DMS53 (cell line): ENCODE results near the gene NFIB.

ENCODE experiments used
- DNase-seq: peaks from one replicate; lab custom pipeline; 2025; lab: John Stamatoyannopoulos, UW

Gene NFIB

DNA sequence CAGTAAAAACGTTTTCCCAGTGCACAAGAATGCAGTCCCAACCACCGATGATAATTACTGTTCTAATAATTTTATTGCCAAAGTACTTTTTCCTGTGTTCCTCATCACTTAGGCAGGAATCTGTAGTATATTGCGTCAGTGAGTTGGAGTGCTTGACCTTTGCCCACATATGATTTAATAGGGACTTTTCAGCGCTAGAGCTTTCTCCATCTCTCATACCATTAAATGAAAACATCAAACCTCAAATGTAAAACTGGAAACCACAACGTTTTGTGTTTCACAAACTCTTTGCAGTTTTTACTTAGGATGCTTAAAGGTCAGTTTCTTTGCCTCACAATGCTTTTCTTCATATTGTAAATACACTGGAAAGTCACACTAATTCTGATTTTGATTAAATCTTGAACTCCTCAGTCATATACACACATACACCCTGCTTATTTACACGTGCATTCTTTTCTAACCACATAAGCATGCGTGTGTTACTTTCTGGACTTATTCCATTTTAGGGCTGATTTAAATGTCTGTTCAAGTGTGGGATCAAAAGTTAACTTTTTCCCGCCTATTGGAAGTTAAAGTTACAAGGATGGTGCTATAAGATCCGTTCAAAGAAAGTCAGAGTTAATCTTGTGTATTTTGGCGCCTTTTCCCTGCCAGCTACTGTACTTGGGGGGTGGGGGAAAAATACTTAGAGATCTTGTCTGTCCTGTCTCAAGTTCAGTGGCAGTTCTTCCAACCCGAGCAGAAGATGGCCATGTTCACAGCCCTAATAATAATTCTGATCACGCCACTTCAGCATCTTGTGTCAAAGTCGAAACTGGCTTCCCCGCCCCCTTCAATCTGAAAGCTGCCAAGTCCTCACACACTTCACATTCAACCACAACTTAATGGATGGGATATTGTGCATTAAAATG is 6.6 kb upstream of the NFIB start:
- DNase-seq, result peak; percentile 66

DNA sequence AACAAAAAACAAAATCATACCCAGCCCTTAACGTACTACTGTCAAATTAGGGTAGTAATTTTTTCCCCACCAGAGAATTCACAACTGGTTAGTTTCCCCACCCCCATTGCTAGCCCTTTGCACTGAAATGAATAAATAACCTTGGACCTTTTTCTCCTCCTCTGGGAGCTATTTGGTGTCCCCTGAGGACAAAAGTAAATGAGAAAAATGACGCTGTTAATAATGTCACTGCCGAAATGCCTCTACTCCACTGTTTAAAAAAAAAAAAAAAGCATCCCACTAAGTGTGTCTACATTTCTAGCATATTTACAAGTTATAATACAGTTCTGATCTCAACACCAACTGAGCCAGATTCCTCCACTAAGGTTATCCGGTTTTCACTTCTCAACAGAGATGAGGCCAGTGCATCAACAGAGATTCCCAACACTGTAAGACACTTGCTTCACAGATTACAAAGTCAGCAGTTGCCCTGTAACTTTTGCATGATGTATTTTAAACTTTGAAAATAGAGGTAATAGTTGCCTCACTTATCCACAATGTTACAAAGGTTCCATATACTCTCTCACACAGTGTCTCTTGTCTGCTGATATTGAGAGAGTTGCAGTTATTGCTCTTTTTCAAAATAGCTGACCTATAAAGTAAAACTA is 5.1 kb upstream of the NFIB start:
- no peak for DNase-seq

DNA sequence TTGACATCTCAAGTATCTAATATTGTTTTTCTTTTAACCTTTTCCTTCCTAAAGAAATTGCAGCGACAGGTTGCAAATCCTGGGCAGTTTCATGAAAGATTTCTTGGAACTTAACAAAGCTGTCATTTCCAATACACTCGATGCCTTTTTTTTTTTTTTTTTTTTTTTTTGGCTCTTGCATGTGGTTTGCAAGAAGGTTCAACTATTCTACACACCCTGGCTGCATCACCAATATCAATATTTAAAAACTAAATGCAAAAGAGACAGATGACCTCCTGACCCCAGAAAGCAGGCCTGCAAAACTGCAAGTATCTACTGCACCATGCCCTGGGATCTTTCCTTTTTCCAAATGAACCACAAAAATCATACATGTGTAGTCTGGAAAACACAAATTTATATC is 4.4 kb upstream of the NFIB start:
- DNase-seq, result no peak

DNA sequence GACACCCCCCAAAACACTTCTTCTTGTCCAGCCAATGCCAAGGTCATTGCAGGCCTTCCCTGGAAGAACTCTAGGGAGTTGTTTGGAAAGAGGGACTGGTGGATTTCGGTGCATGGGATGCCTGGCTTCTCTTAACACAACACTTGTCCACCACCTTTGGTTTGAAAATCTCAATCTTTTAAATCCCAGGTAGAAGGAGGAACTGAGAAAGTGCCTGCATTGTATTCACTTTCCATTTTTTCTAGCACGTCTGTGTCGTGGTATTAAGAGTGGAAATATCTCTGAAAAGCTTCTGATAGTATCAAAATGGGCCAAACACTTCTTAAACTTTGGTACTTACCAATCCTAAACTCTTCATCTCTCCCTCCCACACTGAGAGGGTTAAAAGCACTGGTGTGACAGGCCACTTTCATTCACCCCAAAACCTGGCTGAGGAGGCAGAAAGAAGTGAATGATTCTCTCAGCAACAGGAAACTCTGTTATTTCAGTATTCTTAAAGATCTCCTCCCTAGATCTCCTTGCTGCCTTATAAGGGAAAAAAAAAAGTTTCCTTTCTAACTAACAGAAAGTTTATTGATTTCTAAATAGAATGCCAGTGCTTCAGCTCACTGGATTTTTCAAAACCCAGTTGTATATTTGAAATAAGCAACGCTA is 3.9 kb upstream of the NFIB start:
- DNase-seq, result no peak

DNA sequence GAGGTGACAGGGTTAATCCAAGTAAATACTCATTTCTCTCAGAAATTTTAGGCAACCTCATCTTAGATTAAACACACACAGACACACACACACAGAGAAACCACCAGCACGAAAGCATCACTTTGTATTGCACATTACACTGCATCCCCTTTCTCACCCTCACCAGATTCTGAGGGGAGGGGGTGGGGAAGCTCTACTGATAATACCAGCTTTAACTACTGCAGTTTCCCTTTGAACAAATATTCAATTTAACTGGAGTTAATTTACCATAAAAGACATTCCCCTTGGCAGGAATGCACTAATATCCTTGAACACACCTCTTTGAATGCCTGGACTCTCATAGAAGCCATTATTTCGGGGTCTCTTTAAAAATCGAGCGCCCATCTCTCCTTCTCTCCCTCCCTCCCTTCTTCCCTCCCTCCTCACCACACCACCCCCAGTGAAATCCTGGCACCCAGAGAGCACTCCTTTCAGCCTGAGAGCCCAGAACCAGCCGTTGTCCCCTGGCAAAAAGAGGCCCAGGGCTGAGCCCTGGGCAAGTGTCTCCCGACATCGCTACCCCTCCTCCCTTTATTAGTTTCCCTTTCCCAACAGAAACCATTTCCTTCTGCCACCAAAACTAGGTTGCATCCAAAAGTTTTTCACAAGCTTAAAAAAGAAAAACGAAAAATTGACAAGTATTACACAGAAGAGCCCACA is 2.8 kb upstream of the NFIB start:
- DNase-seq, result no peak

DNA sequence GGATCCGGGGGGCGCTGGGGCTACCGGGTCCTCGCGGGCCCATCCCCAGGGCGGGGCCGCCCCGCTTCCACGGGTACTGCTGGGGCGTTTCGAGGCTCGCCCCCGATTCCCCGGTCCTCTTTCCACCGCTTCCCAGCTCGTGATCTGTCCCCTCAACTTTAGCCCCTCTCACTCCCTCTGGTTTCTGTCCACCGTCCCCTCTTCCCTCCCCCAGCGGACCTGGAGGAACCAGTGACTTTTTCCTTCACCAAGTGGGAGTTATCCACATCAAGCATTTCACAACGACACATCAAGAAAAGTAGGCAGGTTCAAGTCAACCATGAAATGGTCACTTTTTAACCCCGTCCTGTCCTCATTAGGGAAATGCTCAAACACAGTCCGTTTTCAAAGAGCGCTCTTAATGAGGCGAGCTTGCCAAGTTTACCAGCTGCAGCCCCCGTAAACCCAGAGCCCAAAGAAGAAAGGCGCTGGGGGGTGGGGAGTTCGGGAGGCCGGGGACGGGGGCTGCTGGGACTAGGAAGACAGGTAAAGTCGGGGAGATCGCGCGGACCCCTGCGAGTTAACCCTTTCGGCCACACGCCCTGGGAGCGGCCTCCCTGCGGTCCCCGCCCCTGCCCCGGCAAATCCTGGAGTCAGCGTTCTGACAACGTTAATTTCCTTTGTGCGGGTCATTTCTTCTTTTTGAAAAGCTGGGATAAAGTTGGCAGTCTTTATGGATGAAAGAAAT is 2.1 kb upstream of the NFIB start:
- peak; percentile 21 for DNase-seq

DNA sequence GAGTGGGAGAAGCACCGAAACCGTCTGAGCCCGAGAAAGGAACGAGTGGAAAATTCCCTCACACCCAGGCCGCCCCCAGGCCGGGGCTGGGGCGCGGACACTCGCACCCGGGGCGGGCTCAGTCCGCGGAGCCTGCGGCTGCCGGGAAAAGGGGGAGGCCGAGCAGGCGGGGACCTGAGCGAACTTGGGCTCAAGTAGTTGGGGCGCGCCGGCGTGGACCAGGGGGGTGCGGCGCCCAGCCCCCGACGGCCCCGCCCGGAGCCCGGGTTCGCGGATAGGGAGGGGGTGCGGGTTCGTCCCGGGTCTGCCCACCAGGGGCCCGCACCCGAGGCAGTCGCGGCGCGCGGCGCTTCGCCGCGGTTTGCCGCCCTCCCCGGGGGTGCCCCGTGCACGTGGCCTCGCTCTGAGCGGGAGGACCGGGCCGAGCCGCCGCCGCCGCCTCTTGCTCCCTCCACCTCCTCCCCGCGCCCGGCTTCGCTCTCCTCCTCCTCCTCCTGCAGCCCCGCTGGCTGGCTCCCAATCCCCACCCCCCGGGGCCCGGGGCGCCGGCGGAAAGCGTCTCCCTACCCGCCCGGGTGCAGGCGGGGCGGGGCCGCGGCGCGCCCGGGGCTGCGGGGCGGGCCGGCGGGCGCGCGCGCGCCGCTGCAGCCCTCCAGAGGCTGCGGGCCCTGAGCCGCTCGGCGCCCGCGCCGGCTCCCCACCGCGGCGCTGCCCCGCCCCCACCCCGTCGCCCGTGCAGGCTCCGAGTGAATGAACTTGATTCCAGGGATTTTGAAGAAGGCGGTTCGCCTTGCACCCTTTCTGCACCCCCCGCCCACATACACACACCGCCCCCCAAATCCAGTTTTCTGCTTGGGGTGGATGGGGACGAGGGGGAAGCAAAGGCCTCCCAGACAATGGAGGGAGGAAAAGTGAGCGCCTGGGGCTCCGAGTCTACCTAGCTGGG is 1.3 kb upstream of the NFIB start:
- DNase-seq, result peak; percentile 84

DNA sequence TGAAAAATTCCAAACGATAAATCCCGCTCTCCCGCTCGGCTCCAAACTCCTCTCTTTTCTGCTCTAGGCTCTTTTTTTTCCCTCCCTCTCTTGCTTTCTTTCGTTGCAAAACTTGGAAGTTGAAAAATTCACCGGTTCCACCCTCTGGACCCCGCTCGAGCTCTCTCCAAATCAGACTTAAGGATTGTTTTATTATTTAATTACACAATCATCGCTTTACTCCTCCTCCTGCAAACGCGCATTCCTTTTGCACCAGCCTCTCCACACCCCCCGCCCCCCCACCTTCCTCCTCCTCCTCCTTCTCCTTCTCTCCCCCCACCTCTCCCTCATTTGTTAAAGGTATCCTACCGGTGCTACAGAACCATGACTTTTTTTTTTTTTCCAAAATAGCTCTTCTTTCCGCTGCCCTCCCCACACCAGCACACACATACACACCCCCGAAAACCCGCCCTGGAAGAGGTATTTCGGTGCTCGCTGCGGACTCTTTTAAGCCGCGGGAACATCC is 535 bp upstream of the NFIB start:
- DNase-seq, result peak; percentile 73

DNA sequence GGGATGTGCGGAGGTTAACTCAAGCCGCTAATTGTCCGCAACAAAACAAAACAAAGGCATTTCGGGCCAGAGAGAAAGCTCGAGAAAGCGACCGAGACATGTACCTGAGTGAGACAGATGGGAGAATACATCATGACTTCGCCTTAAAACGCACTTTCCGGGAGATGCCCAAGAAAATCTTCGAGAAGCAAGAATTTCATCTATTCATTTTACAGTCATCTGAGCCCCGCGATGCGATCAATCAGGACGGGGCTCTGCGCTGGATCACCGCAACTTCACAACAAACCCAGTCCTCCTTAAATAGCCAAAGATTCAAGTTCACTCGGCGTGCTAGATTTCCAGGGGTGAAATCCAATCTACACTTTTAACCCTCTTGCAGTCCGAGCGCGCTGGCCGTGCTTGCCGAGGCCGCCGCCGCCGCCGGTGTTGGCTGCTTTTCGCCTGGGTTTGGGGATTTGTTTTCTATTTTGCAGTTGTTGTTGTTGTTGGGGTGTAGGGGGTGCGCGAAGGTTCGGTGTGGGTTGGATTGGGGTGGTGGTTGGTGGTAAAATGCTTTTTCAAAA is 482 bp downstream of the NFIB start:
- DNase-seq, result peak; percentile 48

DNA sequence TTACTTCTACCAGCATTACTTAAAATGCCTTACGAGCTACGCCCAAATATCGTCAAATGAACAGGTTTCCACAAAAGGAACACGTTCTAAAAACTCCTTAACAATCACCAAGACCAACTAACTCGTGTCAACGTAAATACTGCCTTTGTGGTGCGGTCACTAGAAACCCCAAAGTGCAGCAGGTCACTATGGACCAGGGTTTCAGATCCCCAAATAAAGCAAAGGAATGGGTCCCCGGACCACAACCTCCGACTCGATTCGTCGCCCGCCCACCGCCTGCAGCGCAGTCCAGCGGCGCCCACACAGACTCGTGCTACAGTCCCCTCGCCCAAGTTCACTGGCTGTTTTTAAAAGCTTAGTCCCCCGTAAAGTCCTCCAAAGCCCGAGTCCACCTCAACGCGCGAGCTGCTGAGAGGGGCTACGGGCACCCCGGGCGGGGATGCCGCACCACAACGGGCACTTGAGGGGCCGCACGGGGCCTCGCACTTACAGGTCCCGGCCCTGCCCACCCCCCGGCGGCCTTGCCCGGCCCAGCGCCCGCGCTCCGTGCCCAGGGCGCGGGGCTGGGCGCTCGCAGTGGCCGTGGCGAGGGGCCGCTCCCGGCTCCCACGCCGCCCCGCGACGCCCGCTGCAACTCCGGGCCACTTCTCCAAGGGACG is 1.1 kb downstream of the NFIB start:
- peak; percentile 58 for DNase-seq

DNA sequence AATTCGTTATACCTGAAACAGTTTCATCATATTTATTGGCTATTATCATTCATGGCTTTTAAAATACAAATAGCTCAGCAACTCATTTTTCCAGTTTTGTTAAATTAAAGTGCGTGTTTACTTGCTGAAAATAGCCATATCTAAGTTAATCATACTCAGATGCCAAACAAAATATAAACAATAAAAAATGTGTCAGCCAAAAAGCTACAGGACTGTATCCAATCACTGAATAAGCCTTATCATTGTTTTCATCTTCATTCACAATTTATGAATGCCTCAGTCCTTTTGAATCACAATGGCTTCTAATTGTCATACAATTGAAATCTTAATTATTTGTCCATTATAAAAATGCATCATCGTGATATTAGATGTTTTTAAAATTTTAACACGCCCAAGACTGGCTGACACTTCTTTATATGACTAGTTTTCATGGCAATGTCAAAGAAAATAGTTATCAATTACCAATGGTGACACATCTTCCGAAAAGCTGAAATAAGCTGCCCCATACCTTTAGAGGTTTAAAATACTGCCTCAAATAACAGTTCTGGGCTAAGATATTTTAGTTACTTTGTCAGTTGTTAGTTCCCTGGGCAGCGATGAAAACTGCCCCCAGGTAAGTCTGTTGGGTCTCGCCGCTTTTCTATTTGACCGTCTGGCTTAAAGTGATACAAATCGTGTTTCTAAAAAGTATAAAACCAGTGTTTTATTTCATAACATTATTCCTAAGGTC is 1.8 kb downstream of the NFIB start:
- DNase-seq, result peak; percentile 5

DNA sequence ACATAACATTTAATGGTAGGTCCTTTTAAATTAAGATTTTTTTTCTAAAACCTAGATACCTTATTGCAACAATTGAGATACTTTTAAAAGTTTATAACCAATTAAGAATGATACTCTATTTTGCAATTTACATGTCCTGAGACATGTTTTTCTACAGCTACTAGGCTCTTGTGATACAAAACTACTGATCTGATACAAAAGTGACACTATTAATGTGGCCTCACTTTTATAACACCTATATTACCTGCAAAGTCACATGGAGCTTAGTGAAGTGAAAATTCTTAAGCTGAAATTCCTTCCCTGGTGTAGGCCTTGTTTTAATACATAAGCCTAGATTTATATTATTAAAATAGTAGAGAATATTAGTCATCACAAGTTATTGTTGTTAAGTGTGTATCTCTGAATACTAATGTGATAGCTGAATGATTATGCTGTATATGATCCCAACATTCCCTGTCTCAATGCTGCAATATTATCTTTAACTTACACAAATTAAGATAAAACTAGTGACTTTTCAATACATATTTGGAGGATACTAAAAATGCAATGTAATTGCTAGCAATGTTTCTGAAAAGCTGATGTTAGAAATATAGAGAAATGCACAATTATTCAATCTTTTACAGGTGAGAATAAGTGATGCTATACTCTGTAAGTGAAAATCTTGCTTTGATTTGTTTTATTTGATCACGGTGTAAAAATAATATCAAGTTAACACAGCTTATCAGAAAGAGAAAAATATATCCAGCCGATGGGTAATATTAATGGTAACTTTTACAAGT is 2.6 kb downstream of the NFIB start:
- DNase-seq, result peak; percentile 0

DNA sequence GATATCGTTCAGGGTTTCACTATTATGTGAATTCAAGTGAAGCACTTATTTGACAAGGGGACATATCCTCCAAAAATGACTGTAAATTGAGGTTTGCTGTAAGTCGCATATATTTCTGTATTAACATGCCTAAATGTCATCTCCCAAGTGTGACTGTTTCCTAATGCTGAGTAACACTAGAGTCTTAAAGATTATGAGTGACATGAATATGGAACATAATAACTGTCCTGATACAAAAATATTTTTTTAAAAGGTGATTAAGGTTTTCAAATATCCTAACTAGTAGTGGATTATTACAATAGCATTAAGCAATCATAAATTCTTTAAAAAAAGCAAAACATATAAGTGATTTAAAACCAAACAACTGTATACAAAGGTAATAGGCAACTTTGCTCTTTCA is 3.6 kb downstream of the NFIB start:
- no peak for DNase-seq

DNA sequence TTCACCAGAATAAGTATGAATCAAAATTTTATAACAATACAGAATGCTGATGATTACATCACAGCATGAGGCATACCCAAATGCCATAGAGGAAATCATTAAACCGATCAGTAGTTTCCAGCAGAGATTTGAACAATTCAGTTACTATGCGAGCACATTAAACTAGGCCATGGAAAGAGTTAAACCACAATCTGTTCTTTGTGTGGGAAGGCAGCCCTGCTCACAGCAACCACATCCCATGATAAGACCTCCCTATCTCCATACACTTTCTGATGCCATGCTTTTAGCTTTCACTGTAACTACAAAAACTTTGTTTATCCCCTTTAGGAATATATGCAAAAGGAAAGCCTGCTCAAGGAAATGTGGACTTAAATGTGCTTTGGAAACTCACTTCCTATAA is 4.5 kb downstream of the NFIB start:
- DNase-seq, result no peak

DNA sequence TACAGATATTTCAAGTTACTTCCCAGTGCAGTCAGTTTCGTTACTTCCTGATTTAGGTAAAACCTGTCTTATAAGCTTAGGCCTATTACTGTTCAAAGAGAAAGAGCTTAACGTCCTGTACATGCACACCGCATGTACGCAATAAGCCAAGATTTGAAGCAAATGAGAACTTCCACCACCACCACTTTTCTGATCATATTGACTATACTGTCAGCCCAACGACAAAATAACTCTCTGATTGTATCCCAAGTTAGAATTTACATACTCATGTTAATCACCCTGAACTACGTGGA is 5.1 kb downstream of the NFIB start:
- no peak for DNase-seq

DNA sequence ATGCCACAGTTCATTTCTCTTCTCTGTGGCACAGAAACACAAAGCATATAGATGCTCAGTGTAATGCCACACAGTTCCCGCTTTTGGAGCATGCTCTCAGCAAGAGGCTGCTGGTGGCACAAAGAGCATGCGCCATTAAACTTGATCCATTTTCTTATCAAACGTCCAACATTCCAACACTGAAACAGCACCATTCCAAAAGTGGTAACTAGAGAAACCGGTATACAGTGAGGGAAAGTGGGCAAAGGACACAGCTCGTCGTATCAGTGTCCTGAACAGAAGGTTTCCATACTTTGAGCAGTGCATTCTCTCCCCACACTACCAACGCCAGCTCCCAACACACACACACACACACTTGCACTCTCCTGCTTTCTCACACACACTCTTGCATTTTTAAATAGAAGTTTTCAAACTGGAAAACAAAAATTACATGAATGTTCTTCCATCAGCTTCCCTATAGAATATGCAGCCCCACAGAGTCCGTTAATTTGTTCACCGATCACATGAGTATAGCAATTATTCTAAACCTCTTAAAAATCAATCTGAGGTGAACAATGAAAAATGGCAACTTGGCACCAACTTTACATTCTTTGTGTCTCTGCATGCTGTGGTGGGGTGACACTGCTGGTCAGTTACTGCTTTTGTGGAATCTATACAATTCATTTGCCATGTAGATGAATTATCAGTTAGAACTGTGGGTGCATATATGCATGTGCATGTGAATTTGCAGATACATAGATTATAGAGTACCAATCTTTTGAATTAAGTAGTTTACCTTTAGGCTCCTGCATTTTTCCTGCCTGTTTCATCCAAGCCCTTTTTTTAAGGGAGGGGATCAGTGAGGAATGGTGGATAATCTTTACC is 5.7 kb downstream of the NFIB start:
- DNase-seq, result no peak
